MM.1S (cell line): ENCODE results near the gene KDM4C.

Experiments
- CTCF ChIP-seq: fragments of 300-600 bp; sonication (generic); IDR thresholded peaks from 2 replicates; pipeline ENCODE4 v1.5.1; 2016; ENCODE audit warnings: antibody characterized with exemption, low read length, mixed read lengths
- EZH2 ChIP-seq: fragments of 300-600 bp; sonication (generic); optimal IDR thresholded peaks from 2 replicates; pipeline ENCODE3; 2017; ENCODE audit warnings: low read depth, mild to moderate bottlenecking, antibody characterized with exemption, low read length, mixed read lengths
- EZH2phosphoT487 ChIP-seq: fragments of 300-600 bp; sonication (generic); IDR thresholded peaks from 2 replicates; pipeline ENCODE4 v1.6.1; 2018; ENCODE audit warnings: antibody characterized with exemption, low read length

GRCh38 chr9:7209990-7210389 lies 452.2 kb downstream of the KDM4C start:
- TF ChIP-seq CTCF (no peak), EZH2 (no peak), EZH2phosphoT487 (no peak)
